Measurements from ENCODE around the gene LPP.

LPP gene

GRCh38 chr3:188573291-188573940, 419.5 kb downstream of the LPP start:
- DNase-seq, result no peak

DNA sequence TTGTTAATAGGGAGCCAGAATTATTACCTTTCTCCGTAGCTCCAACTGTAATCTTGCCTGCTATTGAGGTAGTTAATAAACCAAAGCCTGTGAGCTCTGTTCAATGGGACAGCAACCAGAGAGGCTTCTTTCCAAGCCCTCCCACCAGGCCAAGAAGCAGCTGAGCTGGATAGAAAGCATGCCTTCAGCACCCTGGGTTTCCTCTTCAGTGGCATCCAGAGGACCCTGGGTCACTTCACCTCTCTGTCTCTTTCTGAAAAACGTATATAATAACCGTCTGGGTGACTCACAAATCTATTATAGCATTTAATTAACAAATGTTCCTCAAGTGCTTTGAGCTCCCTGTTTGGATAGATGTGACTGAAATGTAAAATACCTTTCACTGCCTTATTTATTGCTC, 420.0 kb downstream of the LPP start:
- no peak for DNase-seq

DNA sequence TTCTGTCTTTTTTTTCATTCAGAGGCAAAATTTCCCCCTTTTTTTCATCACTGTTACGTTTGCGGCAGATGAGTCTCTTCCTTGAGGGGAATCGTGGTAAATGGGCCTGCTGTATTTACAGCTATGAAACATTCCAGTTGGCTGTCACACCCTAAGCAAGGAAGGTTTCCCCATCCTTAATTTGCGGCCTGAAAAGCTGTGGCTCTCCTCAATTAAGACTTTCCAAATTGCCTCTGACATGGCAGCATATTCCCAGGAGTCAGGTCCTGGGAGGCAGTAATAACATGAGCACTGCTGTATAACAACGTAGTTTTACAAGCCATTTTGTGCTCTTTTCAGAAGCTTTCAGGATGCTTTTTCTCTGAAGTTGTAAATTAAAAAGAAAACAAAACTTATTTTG, 420.9 kb downstream of the LPP start:
- DNase-seq, result no peak

- no peak for DNase-seq
Observed at GRCh38 chr3:188575501-188575900, 421.5 kb downstream of the LPP start.

GRCh38 chr3:188577539-188577938, 423.6 kb downstream of the LPP start:
- no peak for DNase-seq

DNA sequence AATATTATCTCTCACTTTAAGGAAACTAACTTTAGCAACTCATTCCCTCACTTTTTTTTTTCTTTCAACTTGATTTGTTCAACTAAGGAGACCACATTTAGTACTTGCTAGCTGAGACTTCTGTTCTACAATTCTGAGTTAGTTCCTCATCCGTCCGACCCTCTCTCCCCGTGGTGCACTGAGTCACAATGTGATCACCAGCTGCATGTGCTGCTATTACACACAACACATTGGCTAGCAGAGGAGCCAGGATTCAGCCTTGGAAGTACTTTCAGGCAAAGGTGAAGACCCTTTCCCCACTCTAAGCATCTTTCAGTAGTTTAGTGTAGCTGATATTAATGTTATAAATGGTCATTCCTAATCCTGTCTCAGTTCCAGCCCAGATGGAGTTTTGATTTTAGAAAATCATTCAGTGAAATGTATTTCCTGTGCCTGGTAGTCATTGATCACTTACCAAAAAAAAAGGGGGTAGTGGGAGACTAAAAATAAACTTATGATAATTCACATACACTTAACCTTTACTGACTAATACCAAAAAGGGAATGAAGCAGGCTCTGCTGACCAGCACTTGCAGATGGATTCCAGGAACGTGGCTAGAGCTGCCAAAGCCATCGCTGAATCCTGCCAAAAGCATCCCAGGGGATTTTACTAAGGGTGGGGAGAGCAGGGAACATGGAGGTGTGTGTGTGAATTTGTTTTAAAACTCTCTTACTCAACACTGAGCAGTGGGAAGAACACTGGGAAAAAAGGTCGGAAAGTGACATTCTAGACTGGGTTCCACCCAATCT, 424.8 kb downstream of the LPP start:
- DNase-seq, result no peak

DNA sequence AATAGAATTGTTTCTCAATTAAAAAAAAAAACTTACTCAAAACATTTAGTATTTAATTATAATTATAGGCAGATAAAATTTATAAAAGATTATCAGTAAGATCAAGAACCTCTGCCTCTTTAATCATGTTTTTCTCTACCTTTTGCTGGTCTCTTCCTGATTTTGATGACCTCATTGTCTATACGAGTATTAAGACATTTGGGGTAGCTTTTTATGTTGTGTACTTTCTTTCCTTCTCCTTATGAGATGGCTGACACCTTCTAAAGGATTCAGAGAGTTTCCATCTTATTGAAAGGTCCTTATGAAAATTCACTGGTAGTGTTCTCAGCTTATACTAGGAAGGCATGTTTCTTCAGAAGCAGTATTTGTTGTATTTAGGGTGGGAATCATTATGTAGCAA, 426.3 kb downstream of the LPP start:
- no peak for DNase-seq

DNA sequence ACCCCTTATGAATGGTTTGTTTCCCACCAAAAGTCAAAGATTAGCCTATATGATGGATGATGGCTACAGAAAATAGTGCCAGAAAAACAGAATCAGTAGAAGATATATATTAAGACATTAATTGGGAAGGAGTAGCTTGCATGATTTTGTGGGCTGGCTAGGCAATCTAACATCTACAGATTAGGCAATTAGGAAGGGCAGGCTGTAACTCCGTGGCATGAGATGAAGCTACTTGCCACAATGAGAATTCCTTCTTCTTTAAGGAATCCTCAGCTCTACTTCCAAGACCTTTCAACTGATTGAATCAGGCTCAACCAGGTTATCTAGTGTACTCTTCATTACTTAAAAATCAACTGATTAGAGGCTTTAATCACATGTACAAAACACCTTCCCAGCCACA, 426.7 kb downstream of the LPP start:
- no peak for DNase-seq

DNA sequence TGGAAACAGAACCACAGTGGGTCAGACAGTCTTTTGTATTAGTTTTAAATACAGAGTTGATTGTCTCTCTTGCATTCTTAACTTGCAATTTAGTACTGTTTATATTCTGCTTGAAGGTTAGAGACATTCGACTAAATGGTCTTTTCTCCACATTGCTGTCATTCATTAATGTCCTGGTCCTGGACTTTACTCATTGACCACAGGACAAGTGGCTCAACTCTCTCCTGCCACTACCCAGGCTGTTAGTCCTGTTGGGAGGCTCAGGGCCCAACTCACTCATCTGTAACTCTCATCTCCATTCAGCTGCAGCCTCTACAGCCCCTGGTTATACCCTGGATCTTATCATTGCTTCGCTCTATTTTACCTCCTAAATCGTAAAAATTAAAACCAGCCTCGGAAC, 427.4 kb downstream of the LPP start:
- DNase-seq, result no peak

- no peak for DNase-seq
Observed at GRCh38 chr3:188581792-188582191, 427.8 kb downstream of the LPP start.

DNA sequence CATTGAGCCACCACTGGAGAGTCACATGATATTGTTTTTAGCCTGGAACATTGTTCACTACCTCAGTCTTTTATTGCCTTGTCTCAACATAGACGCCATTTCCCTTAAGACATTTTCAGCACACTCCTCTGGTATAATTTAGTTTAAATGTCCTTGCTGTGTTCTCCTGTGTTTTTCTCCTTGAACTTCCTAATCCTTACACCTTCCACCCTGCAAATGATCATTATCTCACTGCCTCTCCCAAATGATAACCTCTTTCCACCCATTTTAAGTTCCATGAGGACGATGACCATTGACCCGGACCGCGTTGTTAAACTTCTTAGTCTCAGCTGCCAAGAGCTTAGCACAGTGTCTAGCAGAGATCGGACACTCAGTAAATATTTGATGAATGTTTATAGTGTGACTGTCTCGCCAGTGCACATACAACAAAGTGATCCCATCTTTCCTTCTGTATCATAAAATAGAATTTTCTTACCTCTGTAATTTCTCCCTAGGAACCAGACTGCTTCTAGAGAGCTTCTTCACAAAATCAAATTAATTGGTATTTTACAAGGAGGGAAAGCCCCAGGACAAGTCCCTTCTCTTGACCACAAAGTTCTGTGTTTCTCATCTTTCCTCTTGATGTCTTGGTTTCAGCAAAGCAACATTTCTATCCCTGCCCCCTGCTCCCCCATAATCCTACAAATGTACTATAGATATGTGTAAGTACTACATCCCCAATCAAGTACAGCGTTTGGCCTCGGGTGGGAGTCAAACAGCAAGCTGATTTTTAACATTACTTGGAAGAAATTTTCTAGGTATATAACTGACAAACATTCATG, 429.6 kb downstream of the LPP start:
- DNase-seq, result no peak

GRCh38 chr3:188584162-188584529, 430.2 kb downstream of the LPP start:
- no peak for DNase-seq

DNA sequence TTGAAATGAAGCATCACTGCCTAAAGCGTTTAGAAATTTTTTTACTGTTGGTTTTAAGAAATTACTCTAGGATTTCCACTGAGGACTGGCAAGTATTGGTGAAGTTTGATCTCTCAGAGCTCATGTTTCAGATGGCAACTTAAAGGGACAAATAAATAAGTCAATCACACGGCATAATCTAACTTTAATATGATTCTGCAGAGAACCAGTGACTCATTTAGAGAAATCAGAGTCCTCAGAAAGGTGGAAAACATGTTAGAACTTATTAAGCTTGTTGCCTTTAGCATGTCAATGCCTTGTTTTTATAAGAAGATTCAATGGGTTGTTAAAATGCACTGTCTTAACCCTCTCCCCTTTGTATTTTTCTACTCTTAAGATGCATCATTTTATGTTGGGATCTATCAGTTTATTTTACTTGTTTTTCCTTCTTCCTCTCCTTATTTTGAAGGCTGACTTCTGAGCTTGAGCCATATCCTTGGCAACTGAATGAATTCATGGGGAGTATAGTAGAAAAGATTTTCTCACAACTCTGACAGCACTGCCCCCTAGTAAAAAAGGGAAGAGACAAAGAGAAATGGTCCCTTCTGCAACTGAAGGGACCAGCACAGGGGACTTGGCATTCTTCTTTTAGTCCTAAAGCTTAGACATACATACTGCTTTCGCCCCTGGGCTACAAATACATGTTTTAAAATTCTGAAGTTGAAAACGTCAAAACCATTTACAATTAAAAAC, 431.2 kb downstream of the LPP start:
- no peak for DNase-seq

DNA sequence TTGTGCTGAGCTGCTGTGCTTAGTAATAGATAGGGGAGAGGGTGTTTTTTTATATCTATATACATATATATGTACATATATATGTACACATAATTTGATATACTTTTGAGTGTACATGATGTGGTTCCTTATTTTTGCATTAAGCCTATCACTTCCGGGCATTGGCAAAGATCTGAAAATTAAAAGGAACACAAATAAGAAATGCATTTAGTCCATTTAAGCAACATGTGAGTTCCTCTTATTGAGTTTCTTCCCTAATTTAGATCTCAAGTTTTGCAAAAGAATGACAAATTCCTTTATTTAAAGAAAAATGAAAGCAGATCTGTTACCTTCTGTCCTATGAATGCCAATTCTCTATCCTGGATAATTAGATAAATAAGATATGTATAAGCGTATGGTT, 435.1 kb downstream of the LPP start:
- DNase-seq, result no peak

- no peak for DNase-seq
Observed at GRCh38 chr3:188589771-188590170, 435.8 kb downstream of the LPP start.

- DNase-seq, result no peak
Observed at GRCh38 chr3:188590557-188590956, 436.6 kb downstream of the LPP start.

GRCh38 chr3:188594139-188594538, 440.2 kb downstream of the LPP start:
- no peak for DNase-seq

DNA sequence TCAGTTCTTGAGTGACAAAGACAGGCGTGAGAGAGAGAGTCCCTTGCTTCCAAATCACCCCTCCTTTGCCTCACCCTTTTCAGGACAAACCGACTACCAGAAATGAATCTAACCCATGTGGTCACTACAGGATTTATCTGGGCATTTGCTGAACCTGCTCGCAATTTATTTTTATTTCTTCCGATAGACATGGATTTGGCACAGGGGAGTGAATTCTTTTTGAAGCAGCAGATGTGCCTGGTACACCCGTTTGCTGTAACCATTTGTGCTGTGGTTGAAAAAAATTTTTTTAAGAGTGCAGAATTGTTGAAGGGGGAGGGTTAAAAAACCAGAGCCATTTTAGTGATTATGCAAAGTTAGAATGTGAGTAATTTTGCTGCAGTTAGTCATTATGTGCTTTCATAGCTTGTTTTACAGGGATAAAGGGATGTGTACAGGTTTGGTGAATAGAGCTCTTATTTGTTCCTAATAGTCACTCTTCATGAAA, 442.0 kb downstream of the LPP start:
- DNase-seq, result no peak

DNA sequence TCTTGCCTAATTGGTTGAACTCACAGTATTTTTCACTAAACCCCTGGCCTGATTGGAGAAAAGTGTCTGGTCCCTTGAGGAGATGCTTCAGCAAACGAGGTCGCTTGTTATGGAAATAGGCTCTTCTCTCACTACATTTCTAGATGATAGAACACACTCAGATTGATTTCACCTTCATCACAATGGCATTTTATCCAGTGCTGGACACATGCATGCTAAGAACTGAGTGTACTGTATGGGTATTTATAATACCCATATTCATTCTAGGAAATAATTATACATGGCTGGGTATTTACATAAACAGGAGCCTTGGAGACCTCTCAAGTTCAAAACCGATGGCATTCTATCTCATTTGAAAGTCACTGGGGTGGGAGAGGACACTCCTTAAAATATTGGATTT, 444.9 kb downstream of the LPP start:
- no peak for DNase-seq

DNA sequence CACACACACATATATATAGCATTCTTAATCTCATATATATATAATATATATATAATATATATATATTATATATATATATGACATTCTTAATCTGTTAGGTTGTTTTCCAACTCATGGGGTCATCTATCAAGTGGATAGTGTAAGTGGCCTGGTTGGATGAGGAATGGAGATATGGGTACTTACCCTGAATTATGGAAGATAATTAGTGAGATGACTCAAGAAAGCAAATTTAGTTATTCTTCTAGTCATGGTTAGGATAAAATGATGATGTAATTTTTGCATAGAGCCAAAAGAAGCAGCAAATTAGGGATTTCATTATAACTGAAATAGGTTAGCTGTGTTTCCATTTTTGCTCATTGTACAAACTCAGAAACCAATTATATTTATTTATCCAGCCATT, 448.2 kb downstream of the LPP start:
- no peak for DNase-seq

DNA sequence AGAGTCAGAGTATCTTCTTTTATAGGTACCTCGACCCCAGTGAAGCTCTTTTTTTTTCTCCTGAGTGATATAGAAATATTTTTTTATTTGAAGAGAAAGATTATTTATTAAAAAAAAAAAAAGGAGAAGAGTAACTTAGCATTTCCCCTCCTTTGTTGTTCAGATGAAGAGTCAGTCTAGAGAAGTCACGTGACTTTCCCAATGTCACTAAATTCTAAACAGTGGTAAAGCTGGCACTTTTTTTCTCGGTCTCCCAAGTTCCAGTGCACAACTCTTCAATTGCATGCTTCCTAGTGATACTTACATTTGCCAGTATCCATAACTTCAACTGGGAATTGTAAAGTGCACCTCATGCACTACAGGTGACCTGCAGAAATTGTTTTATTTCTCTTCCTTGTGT, 448.7 kb downstream of the LPP start:
- DNase-seq, result no peak

- DNase-seq, result no peak
Observed at GRCh38 chr3:188604651-188605050, 450.7 kb downstream of the LPP start.

DNA sequence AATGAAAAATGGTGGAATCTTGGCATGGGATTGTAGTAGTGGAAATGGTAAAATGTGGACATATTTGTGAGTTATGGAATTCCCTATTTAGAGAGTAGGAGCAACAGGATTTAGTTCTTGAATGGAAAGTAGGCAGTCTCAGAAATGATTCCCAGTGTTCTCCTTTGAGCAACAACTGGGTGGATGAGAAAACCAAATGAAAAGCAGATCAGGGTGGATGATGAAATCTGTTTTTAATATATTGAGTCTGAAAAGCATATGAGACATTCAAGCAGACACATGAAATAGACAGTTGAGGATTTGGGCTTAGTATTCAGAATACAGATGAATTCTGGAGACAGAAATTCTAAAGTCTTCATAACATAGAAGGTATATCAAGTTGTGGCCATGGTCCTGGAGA, 451.3 kb downstream of the LPP start:
- no peak for DNase-seq
